ENCODE results near the gene DHX15.

The DHX15 gene

GRCh38 chr4:24584211-24584850, at the start of gene DHX15:
TSS of gene DHX15 (minus strand) at chr4:24584554. CDS start at chr4:24584393, 161 bp downstream.
- Histone ChIP-seq H3K4me1 (ENCODE audit: control insufficient read depth, insufficient read depth, low read length) (no peaks in the 10 kb centered on the region), H3K27ac (ENCODE audit: extremely low read depth, low read depth, low read length) (peak within 1 kb of the TSS; percentile 95), H3K4me3 (ENCODE audit: low read depth, low read length) (peak within 1 kb of the TSS; percentile 97), H3K36me3 (ENCODE audit: control insufficient read depth in 2 of 2, insufficient read depth in 1 of 2, low read length in 2 of 2) (peaks cover 7 to 30% of the 10 kb centered on the region in 2 experiments; a peak in 2 of 3 replicates), H3K9me3 (ENCODE audit: control insufficient read depth, insufficient read depth, low read depth, low read length) (no peaks in the 10 kb centered on the region)
- CTCF ChIA-PET = interaction anchor here (0.5 to 1.4 kb wide), 5 partner anchors 9 to 722 kb away, joined by 3 to 6 read pairs (median 3); no protein-coding TSS in a partner anchor
- POLR2A ChIA-PET = interaction anchor here (1.0 to 1.5 kb wide), 6 partner anchors 10 to 577 kb away, joined by 4 read pairs; partner anchors contain the start of gene SEPSECS
- TF ChIP-seq, protein P1, sequence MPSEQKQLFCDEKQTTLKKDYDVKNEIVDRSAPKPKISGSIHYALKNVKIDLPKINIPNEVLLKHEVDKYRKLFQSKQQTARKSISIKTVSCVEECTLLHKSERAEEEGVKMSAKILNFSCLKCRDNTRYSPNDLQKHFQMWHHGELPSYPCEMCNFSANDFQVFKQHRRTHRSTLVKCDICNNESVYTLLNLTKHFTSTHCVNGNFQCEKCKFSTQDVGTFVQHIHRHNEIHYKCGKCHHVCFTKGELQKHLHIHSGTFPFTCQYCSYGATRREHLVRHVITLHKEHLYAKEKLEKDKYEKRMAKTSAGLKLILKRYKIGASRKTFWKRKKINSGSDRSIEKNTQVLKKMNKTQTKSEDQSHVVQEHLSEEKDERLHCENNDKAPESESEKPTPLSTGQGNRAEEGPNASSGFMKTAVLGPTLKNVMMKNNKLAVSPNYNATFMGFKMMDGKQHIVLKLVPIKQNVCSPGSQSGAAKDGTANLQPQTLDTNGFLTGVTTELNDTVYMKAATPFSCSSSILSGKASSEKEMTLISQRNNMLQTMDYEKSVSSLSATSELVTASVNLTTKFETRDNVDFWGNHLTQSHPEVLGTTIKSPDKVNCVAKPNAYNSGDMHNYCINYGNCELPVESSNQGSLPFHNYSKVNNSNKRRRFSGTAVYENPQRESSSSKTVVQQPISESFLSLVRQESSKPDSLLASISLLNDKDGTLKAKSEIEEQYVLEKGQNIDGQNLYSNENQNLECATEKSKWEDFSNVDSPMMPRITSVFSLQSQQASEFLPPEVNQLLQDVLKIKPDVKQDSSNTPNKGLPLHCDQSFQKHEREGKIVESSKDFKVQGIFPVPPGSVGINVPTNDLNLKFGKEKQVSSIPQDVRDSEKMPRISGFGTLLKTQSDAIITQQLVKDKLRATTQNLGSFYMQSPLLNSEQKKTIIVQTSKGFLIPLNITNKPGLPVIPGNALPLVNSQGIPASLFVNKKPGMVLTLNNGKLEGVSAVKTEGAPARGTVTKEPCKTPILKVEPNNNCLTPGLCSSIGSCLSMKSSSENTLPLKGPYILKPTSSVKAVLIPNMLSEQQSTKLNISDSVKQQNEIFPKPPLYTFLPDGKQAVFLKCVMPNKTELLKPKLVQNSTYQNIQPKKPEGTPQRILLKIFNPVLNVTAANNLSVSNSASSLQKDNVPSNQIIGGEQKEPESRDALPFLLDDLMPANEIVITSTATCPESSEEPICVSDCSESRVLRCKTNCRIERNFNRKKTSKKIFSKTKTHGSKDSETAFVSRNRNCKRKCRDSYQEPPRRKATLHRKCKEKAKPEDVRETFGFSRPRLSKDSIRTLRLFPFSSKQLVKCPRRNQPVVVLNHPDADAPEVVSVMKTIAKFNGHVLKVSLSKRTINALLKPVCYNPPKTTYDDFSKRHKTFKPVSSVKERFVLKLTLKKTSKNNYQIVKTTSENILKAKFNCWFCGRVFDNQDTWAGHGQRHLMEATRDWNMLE (tag by site-specific recombination; conservative IDR thresholded peaks at IDR 0.05; ENCODE audit: low read depth) = peak; percentile 55; the same call in 1 of the 2 replicates
- peak; percentile 64; the same call in 1 of the 2 replicates for TF ChIP-seq ZNF610 (tag by site-specific recombination; IDR thresholded peaks at IDR 0.05; ENCODE audit: borderline replicate concordance)
- 0 out of 2 replicates have a peak, but pooled peaks have one; percentile 31 for TF ChIP-seq SP7 (tag by site-specific recombination; IDR thresholded peaks at IDR 0.05)
- no peak for TF ChIP-seq ZBTB49 (tag by site-specific recombination; IDR thresholded peaks at IDR 0.05; ENCODE audit: low read depth)
- TF ChIP-seq, protein P2, sequence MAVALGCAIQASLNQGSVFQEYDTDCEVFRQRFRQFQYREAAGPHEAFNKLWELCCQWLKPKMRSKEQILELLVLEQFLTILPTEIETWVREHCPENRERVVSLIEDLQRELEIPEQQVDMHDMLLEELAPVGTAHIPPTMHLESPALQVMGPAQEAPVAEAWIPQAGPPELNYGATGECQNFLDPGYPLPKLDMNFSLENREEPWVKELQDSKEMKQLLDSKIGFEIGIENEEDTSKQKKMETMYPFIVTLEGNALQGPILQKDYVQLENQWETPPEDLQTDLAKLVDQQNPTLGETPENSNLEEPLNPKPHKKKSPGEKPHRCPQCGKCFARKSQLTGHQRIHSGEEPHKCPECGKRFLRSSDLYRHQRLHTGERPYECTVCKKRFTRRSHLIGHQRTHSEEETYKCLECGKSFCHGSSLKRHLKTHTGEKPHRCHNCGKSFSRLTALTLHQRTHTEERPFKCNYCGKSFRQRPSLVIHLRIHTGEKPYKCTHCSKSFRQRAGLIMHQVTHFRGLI (tag by site-specific recombination; IDR thresholded peaks at IDR 0.05) = 0 out of 2 replicates have a peak, but pooled peaks have one; percentile 12
- TF ChIP-seq SP2 (tag by site-specific recombination; IDR thresholded peaks at IDR 0.05) = peak; percentile 73
- TF ChIP-seq YY1 (tag by site-specific recombination; IDR thresholded peaks at IDR 0.05) = peak; percentile 70; the same call in 1 of the 2 replicates
- TF ChIP-seq, protein P3, sequence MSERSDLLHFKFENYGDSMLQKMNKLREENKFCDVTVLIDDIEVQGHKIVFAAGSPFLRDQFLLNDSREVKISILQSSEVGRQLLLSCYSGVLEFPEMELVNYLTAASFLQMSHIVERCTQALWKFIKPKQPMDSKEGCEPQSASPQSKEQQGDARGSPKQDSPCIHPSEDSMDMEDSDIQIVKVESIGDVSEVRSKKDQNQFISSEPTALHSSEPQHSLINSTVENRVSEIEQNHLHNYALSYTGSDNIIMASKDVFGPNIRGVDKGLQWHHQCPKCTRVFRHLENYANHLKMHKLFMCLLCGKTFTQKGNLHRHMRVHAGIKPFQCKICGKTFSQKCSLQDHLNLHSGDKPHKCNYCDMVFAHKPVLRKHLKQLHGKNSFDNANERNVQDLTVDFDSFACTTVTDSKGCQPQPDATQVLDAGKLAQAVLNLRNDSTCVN (tag by site-specific recombination; optimal IDR thresholded peaks at IDR 0.05) = peak; percentile 96
- TF ChIP-seq ZNF174 (tag by site-specific recombination; IDR thresholded peaks at IDR 0.05) = no peak
- TF ChIP-seq, protein P4, sequence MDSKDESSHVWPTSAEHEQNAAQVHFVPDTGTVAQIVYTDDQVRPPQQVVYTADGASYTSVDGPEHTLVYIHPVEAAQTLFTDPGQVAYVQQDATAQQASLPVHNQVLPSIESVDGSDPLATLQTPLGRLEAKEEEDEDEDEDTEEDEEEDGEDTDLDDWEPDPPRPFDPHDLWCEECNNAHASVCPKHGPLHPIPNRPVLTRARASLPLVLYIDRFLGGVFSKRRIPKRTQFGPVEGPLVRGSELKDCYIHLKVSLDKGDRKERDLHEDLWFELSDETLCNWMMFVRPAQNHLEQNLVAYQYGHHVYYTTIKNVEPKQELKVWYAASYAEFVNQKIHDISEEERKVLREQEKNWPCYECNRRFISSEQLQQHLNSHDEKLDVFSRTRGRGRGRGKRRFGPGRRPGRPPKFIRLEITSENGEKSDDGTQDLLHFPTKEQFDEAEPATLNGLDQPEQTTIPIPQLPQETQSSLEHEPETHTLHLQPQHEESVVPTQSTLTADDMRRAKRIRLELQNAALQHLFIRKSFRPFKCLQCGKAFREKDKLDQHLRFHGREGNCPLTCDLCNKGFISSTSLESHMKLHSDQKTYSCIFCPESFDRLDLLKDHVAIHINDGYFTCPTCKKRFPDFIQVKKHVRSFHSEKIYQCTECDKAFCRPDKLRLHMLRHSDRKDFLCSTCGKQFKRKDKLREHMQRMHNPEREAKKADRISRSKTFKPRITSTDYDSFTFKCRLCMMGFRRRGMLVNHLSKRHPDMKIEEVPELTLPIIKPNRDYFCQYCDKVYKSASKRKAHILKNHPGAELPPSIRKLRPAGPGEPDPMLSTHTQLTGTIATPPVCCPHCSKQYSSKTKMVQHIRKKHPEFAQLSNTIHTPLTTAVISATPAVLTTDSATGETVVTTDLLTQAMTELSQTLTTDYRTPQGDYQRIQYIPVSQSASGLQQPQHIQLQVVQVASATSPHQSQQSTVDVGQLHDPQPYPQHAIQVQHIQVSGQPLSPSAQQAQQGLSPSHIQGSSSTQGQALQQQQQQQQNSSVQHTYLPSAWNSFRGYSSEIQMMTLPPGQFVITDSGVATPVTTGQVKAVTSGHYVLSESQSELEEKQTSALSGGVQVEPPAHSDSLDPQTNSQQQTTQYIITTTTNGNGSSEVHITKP (tag by site-specific recombination; IDR thresholded peaks at IDR 0.05) = 0 out of 2 replicates have a peak, but pooled peaks have one; percentile 26
- TF ChIP-seq ZNF335 (tag by site-specific recombination; conservative IDR thresholded peaks at IDR 0.05) = peak; percentile 99
- TF ChIP-seq KLF10 (tag by site-specific recombination; IDR thresholded peaks at IDR 0.05) = peak; percentile 32; the same call in 1 of the 2 replicates
- TF ChIP-seq YY2 (tag by site-specific recombination; IDR thresholded peaks at IDR 0.05) = peak; percentile 51; the same call in 1 of the 2 replicates
- TF ChIP-seq ZNF366 (tag by site-specific recombination; conservative IDR thresholded peaks at IDR 0.05) = 0 out of 2 replicates have a peak, but pooled peaks have one; percentile 16
- 0 out of 2 replicates have a peak, but pooled peaks have one; percentile 56 for TF ChIP-seq ZNF76 (tag by site-specific recombination; IDR thresholded peaks at IDR 0.05; ENCODE audit: borderline replicate concordance, low read depth)
- TF ChIP-seq ZNF404 (tag by site-specific recombination; IDR thresholded peaks at IDR 0.05) = no peak
- TF ChIP-seq PRDM1 (tag by site-specific recombination; IDR thresholded peaks at IDR 0.05) = peak; percentile 74
- no peak for TF ChIP-seq ZBTB17 (tag by site-specific recombination; IDR thresholded peaks at IDR 0.05)
- peak; percentile 25; the same call in 1 of the 2 replicates for TF ChIP-seq SP3 (tag by site-specific recombination; IDR thresholded peaks at IDR 0.05)
- peak; percentile 12; the same call in 1 of the 2 replicates for TF ChIP-seq PATZ1 (tag by site-specific recombination; IDR thresholded peaks at IDR 0.05)

Measured in HEK293 (cell line).